Suprapubic skin (tissue), 4 donors: ENCODE data around the gene PKN1.

Source experiments
- POLR2A ChIP-seq, 2 donors: fragments of 450-650 bp; IDR thresholded peaks; one replicate each; pipeline ENCODE4 v1.6.1; 2017; ENCODE audit warnings: antibody characterized with exemption in 2 of 2, mild to moderate bottlenecking in 2 of 2, moderate library complexity in 2 of 2
- POLR2AphosphoS5 ChIP-seq, 3 donors: sonication (generic); formaldehyde crosslinking; IDR thresholded peaks; one replicate each; pipeline ENCODE4 v1.6.1; 2017; ENCODE audit warnings: antibody characterized with exemption in 3 of 3
- TF ChIP-seq, protein P1 (sequence below), 2 donors: fragments of 200-600 bp in 1 of 2; fragments of 450-650 bp in 1 of 2; sonication (generic) in 1 of 2; IDR thresholded peaks; one replicate each; pipeline ENCODE4 v1.5.1; 2016 to 2019; ENCODE audit warnings: antibody characterized with exemption in 2 of 2, mild to moderate bottlenecking in 1 of 2, moderate library complexity in 1 of 2

DNA sequence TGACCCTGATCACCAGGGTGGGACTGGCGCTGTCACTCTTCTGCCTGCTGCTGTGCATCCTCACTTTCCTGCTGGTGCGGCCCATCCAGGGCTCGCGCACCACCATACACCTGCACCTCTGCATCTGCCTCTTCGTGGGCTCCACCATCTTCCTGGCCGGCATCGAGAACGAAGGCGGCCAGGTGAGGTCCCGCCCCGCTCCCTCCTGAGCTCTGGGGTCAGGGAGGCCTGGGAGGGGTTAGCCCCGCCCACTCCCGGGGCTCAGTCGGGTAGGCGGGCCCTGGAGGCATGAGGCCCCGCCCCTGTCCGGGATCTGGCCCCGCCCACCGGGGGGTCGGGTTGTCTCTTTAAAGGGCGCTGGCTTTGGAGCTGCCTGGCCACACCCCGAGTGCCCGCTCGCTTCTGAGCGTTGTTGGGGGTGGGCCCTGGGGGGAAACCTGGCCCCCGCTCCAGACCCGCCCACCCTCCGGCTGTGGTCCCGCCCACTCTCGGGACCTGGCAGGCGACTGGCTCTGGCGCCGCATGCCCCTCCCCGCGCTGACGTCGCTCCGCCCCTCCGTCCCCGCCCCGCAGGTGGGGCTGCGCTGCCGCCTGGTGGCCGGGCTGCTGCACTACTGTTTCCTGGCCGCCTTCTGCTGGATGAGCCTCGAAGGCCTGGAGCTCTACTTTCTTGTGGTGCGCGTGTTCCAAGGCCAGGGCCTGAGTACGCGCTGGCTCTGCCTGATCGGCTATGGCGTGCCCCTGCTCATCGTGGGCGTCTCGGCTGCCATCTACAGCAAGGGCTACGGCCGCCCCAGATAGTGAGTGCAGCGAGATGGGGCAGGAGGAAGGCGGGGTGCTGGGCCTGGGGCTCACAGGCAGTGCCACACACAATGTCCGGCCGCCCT lies 27.1 kb upstream of the PKN1 start:
- TF ChIP-seq, protein P1, sequence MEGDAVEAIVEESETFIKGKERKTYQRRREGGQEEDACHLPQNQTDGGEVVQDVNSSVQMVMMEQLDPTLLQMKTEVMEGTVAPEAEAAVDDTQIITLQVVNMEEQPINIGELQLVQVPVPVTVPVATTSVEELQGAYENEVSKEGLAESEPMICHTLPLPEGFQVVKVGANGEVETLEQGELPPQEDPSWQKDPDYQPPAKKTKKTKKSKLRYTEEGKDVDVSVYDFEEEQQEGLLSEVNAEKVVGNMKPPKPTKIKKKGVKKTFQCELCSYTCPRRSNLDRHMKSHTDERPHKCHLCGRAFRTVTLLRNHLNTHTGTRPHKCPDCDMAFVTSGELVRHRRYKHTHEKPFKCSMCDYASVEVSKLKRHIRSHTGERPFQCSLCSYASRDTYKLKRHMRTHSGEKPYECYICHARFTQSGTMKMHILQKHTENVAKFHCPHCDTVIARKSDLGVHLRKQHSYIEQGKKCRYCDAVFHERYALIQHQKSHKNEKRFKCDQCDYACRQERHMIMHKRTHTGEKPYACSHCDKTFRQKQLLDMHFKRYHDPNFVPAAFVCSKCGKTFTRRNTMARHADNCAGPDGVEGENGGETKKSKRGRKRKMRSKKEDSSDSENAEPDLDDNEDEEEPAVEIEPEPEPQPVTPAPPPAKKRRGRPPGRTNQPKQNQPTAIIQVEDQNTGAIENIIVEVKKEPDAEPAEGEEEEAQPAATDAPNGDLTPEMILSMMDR (IDR thresholded peaks at IDR 0.05), result peak; percentile 66 to 95
- TF ChIP-seq POLR2A (IDR thresholded peaks at IDR 0.05), result no peak
- TF ChIP-seq POLR2AphosphoS5 (IDR thresholded peaks at IDR 0.05), result peak in 2 of 3 donors; percentile 45 to 68
